Measurements from ENCODE around the gene KRTAP10-3.

- TF ChIP-seq CTCF (conservative IDR thresholded peaks at IDR 0.05; ENCODE audit: low read depth, low read length) (no peak), EZH2 (IDR thresholded peaks at IDR 0.05; ENCODE audit: borderline replicate concordance, low read depth, low read length, poor library complexity, severe bottlenecking) (no peak)
These were observed 11.4 kb upstream of the KRTAP10-3 start for GRCh38 chr21:44569861-44570517.

All from A673 (cell line).